Spleen (tissue), 7 donors: Measurements from ENCODE around the gene MMRN2.

ENCODE experiments used
- POLR2A ChIP-seq, 3 donors: fragments of 450-650 bp; IDR thresholded peaks; one replicate each; pipeline ENCODE4 v1.5.1; 2017; ENCODE audit warnings: antibody characterized with exemption in 3 of 3, mild to moderate bottlenecking in 1 of 3
- TF ChIP-seq, protein P1 (sequence below), 11 experiments: fragments of 200-600 bp in 7 of 11; fragments of 450-650 bp in 4 of 11; sonication (generic) in 4 of 11; IDR thresholded peaks in 8 of 11; conservative IDR thresholded peaks in 3 of 11; 1 replicate in 7 of 11; 2 replicates in 4 of 11; pipeline versions ENCODE4 v1.4.0 to v1.8.0; 2016 to 2021; ENCODE audit warnings: antibody characterized with exemption in 11 of 11, inconsistent platforms in 4 of 11, mild to moderate bottlenecking in 1 of 11
- donor health status: DM: no; HTN: no; CAD: no; lungs with moderate emphysema.
- donor health status: DM: no; HTN: no; CAD: no.
- donor health status: DM: no; HTN: no; CAD: no.

- TF ChIP-seq, protein P1, sequence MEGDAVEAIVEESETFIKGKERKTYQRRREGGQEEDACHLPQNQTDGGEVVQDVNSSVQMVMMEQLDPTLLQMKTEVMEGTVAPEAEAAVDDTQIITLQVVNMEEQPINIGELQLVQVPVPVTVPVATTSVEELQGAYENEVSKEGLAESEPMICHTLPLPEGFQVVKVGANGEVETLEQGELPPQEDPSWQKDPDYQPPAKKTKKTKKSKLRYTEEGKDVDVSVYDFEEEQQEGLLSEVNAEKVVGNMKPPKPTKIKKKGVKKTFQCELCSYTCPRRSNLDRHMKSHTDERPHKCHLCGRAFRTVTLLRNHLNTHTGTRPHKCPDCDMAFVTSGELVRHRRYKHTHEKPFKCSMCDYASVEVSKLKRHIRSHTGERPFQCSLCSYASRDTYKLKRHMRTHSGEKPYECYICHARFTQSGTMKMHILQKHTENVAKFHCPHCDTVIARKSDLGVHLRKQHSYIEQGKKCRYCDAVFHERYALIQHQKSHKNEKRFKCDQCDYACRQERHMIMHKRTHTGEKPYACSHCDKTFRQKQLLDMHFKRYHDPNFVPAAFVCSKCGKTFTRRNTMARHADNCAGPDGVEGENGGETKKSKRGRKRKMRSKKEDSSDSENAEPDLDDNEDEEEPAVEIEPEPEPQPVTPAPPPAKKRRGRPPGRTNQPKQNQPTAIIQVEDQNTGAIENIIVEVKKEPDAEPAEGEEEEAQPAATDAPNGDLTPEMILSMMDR (IDR thresholded peaks at IDR 0.05 in 8 of 11, conservative IDR thresholded peaks at IDR 0.05 in 3 of 11) = no peak
- TF ChIP-seq POLR2A (IDR thresholded peaks at IDR 0.05) = no peak
Measured at GRCh38 chr10:86992929-86993328, 35.5 kb upstream of the MMRN2 start.
